Measurements from ENCODE around the gene TBC1D8.
A peak's percentile ranks its signal among the peaks of the same experiment; 100 is the strongest.

The TBC1D8 gene

GRCh38 chr2:101012054-101012705, 139.0 kb downstream of the TBC1D8 start:
- TF ChIP-seq CTCF (IDR thresholded peaks at IDR 0.05; ENCODE audit: borderline replicate concordance, insufficient read depth, low read depth, low read length) = no peak
- no peak overlapping the region for H3K4me3 ChIP-seq (ENCODE audit: low read depth, low read length)

GRCh38 chr2:101011152-101011551, 140.0 kb downstream of the TBC1D8 start:
- no peak overlapping the region for H3K4me3 ChIP-seq (ENCODE audit: low read depth, low read length)
- TF ChIP-seq CTCF (IDR thresholded peaks at IDR 0.05; ENCODE audit: borderline replicate concordance, insufficient read depth, low read depth, low read length) = no peak

- no peak overlapping the region for H3K4me3 ChIP-seq (ENCODE audit: low read depth, low read length)
- TF ChIP-seq CTCF (IDR thresholded peaks at IDR 0.05; ENCODE audit: borderline replicate concordance, insufficient read depth, low read depth, low read length) = no peak
These were observed 143.5 kb downstream of the TBC1D8 start for GRCh38 chr2:101007415-101008345.

GRCh38 chr2:101006065-101006715, 145.0 kb downstream of the TBC1D8 start:
- H3K4me3 ChIP-seq (ENCODE audit: low read depth, low read length) = no peak overlapping the region
- TF ChIP-seq CTCF (IDR thresholded peaks at IDR 0.05; ENCODE audit: borderline replicate concordance, insufficient read depth, low read depth, low read length) = no peak

- H3K4me3 ChIP-seq (ENCODE audit: low read depth, low read length) = no peak overlapping the region
- no peak for TF ChIP-seq CTCF (IDR thresholded peaks at IDR 0.05; ENCODE audit: borderline replicate concordance, insufficient read depth, low read depth, low read length)
These were observed 146.4 kb downstream of the TBC1D8 start for GRCh38 chr2:101004620-101005325.

GRCh38 chr2:101003278-101003775, 147.9 kb downstream of the TBC1D8 start:
- no peak for TF ChIP-seq CTCF (IDR thresholded peaks at IDR 0.05; ENCODE audit: borderline replicate concordance, insufficient read depth, low read depth, low read length)

More at GRCh38 chr2:101003278-101003775, 147.9 kb downstream of the TBC1D8 start:
- H3K4me3 ChIP-seq (ENCODE audit: low read depth, low read length) = peak overlapping the region; percentile 69
